GM21737 (cell line): ENCODE measurements around the gene TTLL7.
"Not testable (repeated sequence)": the region's sequence is repeated elsewhere in the genome, so short reads cannot be mapped to it uniquely, and the experiment has no call there.

Experiments used
- ATAC-seq: cut with Tn5 transposase; IDR thresholded peaks from one replicate; pipeline ENCODE4 v1.9.1; 2021; ENCODE audit warnings: mild to moderate bottlenecking, moderate library complexity; ENCODE audit not compliant: unreplicated experiment

The TTLL7 gene

DNA sequence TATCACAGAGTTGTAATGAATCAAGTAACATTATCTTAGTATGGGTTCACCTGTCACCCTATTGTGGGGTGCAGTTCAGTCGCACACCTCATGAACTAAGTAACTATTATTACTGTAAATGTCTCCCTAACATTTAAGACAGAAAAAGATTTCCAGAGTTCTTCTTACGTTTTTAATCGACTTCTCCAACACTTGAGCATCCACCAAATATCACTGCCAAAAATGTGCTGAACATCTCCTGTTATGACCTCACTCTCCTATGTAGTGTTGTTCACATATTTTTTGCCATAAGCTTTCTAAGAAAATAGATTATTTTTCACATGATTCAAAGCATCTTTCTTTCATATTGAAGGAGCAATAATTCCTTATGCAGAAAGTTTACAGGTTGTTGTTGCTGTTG lies 1.3 kb downstream of the TTLL7 start:
- ATAC-seq: no peak

DNA sequence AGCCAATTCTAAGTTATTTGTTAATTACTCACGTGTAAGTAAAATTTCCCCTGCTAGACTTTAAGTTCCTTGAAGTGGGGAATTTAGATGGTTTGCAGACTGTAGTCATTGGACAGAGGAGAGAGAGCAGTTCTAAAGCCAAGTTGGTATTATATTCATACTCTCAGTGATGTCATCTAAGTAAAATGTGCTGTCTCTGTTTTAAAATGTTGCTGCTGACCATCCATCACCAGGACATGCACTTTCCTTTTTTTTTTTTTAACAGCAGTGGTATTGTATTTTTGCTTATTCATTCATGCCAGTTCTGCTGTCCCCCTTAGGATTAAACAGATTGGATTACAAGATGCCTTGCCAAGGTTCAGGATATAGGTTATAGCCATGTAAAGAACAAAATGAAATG lies 2.3 kb downstream of the TTLL7 start:
- no peak for ATAC-seq

DNA sequence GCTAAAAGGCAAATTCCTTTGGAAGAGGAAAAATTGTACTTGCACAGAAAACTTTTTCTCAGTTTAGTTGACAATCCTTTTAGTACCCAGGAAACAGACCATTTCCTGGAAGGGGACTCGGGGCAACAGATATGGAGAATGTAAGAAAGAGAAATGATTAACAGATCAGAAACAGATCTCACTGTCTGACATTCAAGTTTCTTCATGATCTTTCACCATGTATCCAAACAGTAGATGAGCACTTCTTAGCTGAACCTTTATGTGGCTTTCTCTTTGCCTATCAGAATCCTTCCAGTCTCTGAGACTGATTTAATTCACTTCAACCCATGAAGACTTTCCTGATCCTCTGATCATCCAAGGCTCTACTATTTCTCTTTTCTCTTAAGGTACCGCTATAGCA lies 2.7 kb downstream of the TTLL7 start:
- ATAC-seq: no peak

DNA sequence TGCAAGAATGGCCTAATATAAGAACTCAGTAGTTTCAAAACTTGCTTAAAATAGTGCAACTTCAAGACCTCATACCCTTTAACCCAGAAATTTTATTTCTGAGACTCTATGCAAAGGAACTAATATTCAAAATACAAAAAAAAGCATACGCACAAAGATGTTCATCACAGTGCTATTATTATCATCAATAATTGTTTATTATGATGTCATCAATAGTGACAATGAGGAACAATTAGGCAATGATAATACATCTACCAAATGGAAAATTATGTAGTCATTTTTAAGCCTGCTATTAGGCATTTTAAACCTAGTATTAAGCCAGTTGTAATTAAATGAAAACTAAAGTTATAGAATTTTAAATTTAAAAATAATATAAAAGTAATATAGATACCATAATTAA lies 3.3 kb downstream of the TTLL7 start:
- ATAC-seq: no peak

DNA sequence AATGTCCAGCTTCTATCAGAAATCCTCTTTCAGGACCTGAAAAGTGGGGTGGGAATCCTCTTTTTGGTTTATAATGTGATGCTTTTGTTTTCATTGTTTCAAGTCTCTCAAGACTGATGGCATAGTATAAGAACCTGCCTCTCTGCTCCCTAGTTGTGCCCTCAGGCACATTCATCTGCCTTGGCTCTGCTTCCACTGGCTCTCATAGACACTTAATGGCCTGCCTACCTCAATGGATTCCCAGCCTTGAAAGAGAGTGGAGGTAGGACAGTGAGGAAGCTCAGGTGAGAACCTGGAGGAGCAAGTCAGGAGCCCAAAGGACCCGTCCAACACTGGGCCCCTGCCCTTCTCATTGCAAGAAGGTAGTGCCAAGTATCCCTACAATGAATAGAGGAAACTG lies 4.8 kb downstream of the TTLL7 start:
- ATAC-seq: no peak

DNA sequence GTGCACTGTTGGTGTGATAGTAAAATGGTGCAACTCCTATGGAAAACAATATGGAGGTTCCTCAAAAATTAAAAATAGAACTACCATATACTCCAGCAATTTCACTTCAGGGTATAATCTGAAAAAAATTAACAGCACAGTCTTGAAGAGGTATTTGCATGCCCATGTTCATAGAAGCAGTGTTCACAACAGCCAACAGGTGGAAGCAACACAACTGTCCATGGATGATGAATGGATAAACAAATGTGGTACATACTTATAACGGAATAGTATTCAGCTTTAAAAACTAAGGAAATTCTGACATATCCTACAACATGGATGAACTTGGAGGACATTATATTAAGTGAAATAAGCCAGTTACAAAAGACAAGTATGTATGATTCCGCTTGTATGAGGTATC lies 8.2 kb downstream of the TTLL7 start:
- no peak for ATAC-seq

DNA sequence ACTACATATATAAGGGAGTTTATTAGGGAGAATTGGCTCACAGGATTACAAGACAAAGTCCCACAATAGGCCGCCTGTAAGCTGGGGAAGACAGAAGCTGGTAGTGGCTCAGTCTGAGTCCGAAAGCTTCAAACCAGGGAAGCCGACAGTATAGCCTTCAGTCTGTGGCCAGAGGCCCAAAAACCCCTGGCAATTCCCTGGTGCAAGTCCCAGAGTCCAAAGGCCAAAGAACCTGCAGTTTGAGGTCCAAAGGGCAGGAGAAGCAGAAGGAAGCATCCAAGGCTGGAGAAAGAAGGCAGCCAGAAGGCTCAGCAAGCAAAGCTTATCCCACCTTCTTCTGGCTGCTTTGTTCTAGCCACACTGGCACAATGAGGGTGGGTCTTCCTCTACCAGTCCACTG lies 13.9 kb downstream of the TTLL7 start:
- no peak for ATAC-seq

DNA sequence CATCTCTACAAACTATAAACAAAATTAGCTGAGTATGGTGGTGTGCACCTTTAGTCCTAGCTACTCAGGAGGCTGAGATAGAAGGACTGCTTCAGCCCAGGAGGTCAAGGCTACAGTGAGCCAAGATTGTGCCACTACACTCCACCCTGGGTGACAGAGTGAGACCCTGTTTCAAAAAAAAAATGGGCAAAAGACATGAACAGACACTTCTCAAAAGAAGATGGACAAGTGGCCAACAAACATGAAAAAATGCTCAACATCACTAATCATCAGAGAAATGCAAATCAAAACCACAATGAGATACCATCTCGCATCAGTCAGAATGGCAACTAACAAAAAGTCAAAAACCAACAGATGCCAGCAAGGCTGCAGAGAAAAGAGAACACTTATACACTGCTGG lies 15.0 kb downstream of the TTLL7 start:
- ATAC-seq: not testable (repeated sequence)

DNA sequence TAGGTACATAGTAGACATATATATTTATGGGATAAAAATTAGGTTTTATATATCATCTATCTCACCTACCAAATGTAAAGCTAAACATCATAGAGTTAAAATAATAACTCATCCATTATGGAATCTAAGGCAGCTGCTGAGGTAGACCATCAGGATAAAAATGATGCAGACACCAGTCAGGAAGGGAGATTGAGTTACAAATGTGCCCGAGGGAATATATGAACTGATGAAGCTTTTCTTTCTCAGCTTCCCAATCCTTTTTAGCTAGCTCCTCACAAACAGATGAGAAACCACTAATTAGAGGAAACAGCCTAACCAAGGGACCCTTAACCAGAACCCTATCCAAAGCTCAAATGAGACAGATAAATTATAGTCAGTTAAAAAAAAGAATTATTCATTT lies 20.9 kb downstream of the TTLL7 start:
- no peak for ATAC-seq

DNA sequence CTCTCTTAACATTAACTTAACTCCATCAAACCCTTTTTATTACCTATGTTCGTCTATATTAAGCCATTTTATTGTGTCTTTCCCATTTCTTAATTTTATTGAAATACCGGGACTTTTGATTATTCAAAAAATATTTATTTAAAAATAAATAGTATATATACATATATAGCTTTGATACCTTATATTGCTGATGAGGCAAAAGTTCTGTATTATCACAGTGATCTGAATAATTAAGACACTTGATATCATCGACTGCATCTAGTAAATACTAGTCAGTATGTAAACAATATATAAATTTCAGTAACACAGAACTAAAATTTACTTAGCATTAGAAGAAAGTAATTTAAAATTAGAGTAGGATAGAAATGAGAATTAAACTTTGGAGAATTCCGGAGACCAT lies 22.0 kb downstream of the TTLL7 start:
- no peak for ATAC-seq

DNA sequence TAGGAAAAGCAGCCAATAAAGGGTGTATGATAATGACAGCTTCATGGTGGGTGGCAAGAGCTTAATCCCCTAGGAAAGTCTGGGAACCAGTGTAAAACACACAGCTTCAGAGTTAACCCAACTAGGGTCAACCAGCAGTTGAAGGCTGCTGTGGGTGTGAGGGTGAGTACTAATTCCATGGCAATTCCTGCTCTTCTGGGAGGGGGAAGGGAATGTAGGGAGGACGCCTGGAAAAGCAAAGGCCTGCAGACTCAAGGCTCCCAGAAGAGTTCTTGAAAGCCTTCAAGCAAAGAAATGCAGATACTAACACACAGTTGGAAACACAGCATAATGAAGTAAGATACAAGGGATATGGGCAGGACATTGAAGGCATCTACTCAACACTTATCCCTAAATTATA lies 28.1 kb downstream of the TTLL7 start:
- no peak for ATAC-seq

DNA sequence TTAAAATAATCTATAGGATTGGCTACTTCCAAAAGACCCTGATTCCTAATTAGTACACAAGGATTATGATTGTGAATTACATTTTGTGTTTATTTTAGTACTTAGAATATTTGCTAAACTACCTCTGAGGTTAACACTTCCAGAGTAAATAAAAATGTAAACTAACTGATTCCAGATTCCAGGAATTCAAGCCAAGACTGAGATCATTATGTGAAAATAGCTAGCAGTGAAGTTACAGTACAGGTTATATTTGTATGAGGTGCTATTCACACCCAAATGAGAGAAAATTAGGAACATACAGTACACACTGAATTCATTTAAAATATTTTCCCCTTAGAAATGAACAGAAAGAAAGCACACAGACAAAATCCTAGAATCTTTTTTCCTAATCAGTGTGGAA lies 28.8 kb downstream of the TTLL7 start:
- no peak for ATAC-seq

DNA sequence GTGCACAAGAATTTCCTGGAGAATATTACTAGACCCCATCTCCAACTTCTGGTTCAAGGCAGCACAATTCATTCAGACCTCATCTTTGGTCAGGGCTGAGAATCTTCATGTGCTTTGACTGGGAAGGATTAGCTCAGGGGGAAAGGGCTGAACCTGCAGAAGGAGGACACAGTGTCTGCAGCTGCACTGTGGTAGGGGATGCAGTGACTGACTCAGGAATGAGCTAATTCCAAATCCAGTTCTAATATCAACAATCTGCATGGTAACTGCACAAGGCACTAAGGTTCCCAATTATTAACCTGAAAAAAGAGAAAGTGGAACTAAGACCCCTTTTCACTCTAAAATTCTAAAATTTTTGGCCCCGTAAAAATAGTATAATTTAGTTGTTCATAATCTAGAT lies 31.6 kb downstream of the TTLL7 start:
- no peak for ATAC-seq

DNA sequence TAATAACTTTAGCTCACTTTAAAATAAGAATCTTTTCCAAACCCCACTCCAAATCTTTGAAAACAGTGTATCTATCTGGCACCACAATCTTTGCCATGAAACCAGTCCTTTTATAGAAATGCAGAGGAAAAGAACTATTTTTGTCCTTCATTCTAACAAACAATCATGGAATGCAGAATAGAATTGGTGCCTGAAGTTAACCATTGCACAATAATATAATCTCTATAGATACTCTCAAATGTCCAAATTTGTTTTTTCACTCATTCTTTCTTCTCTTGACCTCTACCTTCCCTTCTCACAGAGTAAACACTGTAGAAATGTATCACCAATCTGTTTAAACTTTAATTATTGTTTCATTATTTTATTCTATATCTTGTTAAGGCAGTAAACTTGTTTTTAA lies 34.8 kb downstream of the TTLL7 start:
- ATAC-seq: no peak

DNA sequence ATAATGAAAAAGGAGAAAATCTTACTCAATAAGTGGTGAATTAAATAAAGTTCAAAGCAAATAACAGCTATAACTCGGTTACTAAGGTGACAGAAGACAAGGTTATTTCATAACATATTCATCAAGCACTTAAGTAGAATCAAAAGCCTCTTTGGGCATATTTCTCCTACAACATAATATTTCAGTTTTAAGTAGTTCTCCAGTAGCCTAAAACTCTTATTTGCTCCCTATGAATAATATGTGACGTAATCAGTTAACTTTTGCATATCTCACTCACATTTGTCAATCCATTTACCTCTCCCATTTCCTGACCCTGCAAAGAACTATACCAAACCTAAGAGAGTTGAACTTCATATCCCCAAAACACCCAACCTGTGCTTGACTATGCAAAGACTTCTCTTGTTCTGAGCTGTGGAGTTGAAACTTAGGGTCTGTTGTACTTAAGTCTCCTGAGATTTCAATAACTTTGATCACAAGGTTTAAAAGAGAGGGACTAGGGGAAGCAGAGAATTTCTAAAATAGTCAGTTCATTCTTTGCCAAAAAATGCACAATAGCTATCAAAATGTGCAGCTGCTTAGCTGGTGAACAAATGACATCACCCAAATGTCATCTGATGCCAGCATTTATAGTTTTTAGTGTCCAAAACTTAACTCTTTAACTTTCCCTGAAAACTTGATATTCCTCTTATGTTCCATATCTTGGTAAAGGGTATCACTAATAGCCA lies 37.2 kb downstream of the TTLL7 start:
- no peak for ATAC-seq

DNA sequence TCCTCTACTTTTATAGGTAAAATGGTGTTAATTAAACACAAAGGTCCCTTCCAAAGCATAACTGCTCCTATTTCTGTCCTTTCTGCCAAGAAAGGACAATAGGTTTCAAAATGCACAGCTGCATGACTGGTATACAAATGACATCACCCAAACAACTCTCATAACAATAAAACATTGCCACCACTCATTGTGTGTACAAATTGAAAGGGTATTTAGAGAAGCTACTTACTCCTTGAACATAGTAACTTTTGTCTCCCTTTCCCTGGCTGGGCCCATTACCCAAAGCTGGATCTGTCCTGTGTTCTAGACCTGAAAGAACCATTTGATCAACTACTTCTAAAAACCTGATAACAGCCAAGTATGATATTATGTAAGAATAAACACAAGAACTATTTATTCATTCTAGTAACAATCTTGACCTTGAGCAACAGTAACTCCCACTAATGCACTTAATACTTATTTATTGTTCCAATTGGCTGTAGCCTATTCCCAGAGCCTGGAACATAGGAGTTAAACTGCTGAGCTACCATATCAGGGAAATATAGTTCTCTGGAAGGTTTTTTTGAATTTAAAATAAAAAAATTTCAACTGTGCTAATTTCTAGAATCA lies 38.2 kb downstream of the TTLL7 start:
- ATAC-seq: no peak

DNA sequence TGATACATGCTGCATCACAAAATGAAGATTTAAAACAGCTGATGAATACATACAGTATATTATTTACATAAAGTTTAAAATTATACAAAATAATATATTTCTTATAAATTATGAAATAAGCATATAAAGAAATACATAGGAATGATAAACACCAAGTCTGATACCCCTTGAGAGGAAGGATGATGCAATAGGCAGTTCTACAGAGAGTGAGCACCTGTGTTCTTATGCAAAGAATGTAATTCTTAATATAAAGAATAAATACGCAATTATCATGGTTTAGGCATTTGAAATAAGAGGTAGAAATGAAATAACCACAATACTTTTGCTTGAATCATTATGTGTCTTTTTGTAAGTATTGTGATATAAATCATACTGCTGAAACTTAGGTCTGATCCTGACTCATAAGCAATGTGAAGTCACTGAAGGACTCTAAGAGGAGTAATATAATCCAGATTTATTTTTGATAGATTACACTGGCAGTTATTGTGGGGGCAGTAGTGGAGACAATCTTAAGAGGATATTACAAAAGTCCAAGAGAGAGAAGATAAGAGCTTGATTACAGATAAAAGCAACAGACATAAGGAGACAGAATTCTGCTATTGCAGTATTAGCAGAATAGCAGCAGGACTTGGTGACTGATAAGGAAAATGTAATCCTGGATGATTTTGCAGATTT lies 39.0 kb downstream of the TTLL7 start:
- ATAC-seq: no peak

DNA sequence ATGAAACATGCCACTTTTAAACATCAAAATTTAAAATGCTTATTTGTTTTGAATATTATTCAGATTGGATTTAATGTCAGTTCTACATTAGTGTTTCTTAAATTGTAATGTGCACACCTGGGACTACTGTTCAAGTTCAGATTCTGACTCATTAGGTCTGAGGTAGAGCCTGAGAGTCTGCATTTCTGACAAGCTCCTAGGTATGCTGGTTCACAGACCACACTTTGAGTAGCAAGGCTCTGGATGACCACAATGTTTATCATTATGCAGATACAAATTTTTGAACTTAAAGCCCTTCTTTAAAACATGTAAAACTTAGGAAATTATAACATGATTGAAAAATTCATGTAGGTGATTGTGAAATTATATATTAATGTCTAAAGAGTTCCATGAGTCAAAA lies 40.2 kb downstream of the TTLL7 start:
- no peak for ATAC-seq

DNA sequence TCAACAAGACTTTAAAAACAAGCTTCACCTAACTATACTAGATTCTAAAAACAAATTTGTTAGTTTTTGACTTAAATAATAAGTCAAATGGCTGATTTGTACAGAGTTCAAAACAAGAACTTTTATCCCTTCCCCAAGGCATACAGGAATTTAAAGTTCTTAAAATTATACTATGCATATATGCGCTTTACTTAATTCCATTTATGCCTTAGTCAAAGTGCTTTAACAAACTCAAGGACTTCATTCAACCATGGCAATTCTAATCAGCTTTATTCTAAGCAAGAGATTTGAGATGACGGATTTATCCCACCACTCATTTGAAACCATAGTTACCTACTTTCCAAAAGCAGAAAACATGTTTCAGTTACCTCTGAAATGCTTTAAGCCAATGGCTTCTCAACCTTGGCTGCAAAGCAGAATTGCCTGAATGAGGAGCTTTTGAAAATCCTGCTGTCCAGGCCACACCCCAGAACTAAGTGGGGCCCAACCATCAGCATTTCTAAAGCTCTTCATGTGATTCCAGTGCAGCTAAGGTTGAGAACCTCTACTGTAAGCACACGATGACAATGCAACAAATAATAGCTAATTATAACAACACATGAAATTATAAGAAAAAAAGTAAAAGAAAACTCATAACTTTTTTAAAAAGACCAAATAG lies 44.6 kb downstream of the TTLL7 start:
- ATAC-seq: no peak

DNA sequence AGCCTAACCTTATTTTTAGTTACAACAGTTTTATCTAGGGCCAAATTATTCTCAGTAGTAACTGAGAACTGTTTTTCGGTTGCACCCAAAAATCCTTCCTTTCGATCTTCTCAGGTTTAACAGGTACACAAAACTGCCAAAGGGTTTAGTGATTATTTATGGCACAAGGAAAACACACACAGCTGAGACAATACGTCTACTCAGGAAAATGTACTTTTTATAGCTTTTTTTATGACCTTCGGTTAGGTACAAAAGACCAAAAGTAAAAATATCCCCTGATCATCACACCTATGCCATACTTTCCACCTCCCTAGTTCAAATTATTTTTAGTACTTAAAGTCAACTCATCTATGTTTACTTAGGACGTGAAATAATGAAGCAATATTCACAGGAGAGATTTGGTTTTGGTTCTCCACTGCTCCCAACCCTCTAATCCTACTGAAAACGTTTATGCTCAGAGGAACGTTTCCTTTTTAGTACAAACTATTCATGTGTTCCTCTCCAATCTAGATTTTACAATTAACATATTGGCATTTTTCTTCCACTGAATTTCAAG lies 48.7 kb downstream of the TTLL7 start:
- no peak for ATAC-seq

DNA sequence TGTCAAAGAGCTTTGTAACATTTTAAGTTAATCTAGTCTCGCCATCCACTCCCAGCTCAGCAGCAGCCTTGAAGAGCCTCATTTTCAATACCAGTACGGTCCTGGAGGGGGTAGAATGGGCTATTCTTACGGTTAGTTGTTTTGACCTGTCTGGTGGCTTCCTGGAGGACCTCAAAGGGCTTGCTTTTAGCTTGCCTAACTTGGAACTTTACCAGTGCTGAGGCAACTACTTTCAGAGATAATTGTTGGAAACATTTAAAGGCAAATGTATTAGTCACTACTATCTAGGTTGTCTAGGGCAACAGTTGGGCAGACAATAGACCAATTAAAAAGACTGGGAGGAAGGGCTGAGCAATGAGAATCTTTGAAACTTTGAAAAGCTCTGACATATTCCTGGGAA lies 56.0 kb downstream of the TTLL7 start:
- no peak for ATAC-seq

DNA sequence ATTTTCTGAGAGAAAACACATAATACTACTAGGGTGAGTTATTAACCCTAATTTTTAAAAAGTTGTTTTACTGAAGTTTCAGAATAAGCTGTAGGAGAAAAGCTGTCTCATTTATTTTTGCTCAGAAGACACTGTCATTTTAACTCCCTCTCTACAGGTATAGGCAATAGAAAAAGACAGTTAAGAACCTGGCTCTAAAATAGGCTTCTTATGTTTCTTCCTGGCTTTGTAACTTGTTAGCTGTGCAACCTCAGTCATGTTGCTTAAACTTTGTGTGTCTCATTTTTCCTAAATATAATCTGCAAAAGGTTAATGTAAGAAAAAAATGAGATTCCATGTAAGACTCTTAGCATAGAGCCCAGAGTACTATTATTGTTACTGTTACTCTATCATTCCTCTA lies 64.4 kb downstream of the TTLL7 start:
- ATAC-seq: no peak
